Activated T-cell treated with anti-CD3 and anti-CD28 coated beads, Interleukin-2, amount 50 U/mL, for 24 hours (primary cell): ENCODE measurements around the gene ZHX3.

Experiments
- DNase-seq: peaks from one replicate; pipeline ENCODE4 v3.0.0-alpha.2; 2020
- H3K27ac Mint-ChIP-seq: 2 replicates; pipeline ENCODE4 v1.8.0; 2020; ENCODE audit warnings: mild to moderate bottlenecking, mixed read lengths
- H3K27me3 Mint-ChIP-seq: 2 replicates; pipeline ENCODE4 v1.8.0; 2020; ENCODE audit warnings: mixed read lengths
- H3K36me3 Mint-ChIP-seq: 2 replicates; pipeline ENCODE4 v1.8.0; 2020; ENCODE audit warnings: low read depth, mixed read lengths
- H3K4me1 Mint-ChIP-seq: 2 replicates; pipeline ENCODE4 v1.8.0; 2020; ENCODE audit warnings: low read depth, mixed read lengths
- H3K4me3 Mint-ChIP-seq: 2 replicates; pipeline ENCODE4 v1.8.0; 2020; ENCODE audit warnings: mild to moderate bottlenecking, moderate library complexity, mixed read lengths
- H3K9me3 Mint-ChIP-seq: 2 replicates; pipeline ENCODE4 v1.8.0; 2020; ENCODE audit warnings: mixed read lengths

The ZHX3 gene

GRCh38 chr20:41230136-41230535 is 87.4 kb downstream of the ZHX3 start:
- Mint-ChIP-seq H3K27me3 (no peaks in the 10 kb centered on the region), H3K9me3 (no peaks in the 10 kb centered on the region), H3K36me3 (no peaks in the 10 kb centered on the region), H3K27ac (no peak overlapping the region), H3K4me1 (peaks cover 29% of the 10 kb centered on the region), H3K4me3 (no peak overlapping the region)
- no peak for DNase-seq

- H3K36me3 Mint-ChIP-seq = no peaks in the 10 kb centered on the region
- no peak for DNase-seq
- no peaks in the 10 kb centered on the region for H3K9me3 Mint-ChIP-seq
- H3K4me3 Mint-ChIP-seq = no peak overlapping the region
- H3K27ac Mint-ChIP-seq = no peak overlapping the region
- no peaks in the 10 kb centered on the region for H3K27me3 Mint-ChIP-seq
- H3K4me1 Mint-ChIP-seq = peaks cover 29% of the 10 kb centered on the region
These were observed 88.3 kb downstream of the ZHX3 start for GRCh38 chr20:41229259-41229658.

- H3K4me1 Mint-ChIP-seq = peaks cover 29% of the 10 kb centered on the region
- no peak overlapping the region for H3K4me3 Mint-ChIP-seq
- H3K9me3 Mint-ChIP-seq = no peaks in the 10 kb centered on the region
- DNase-seq = no peak
- H3K27me3 Mint-ChIP-seq = no peaks in the 10 kb centered on the region
- H3K36me3 Mint-ChIP-seq = no peaks in the 10 kb centered on the region
- no peak overlapping the region for H3K27ac Mint-ChIP-seq
These were observed 88.7 kb downstream of the ZHX3 start for GRCh38 chr20:41228858-41229257.

- Mint-ChIP-seq H3K36me3 (no peaks in the 10 kb centered on the region), H3K27me3 (no peaks in the 10 kb centered on the region), H3K4me3 (no peak overlapping the region), H3K27ac (no peak overlapping the region), H3K9me3 (no peaks in the 10 kb centered on the region), H3K4me1 (peaks cover 10% of the 10 kb centered on the region)
- DNase-seq = no peak
These were observed 91.1 kb downstream of the ZHX3 start for GRCh38 chr20:41226426-41226825.

- H3K4me3 Mint-ChIP-seq = no peak overlapping the region
- peaks cover 7% of the 10 kb centered on the region for H3K4me1 Mint-ChIP-seq
- H3K27ac Mint-ChIP-seq = no peak overlapping the region
- no peaks in the 10 kb centered on the region for H3K27me3 Mint-ChIP-seq
- H3K9me3 Mint-ChIP-seq = no peaks in the 10 kb centered on the region
- H3K36me3 Mint-ChIP-seq = no peaks in the 10 kb centered on the region
- DNase-seq = no peak
These were observed 92.4 kb downstream of the ZHX3 start for GRCh38 chr20:41225091-41225490.

GRCh38 chr20:41224281-41224680 is 93.2 kb downstream of the ZHX3 start:
- DNase-seq = no peak
- no peaks in the 10 kb centered on the region for H3K9me3 Mint-ChIP-seq
- no peaks in the 10 kb centered on the region for H3K27me3 Mint-ChIP-seq
- H3K27ac Mint-ChIP-seq = no peak overlapping the region
- no peak overlapping the region for H3K4me3 Mint-ChIP-seq
- H3K4me1 Mint-ChIP-seq = peaks cover 7% of the 10 kb centered on the region
- no peaks in the 10 kb centered on the region for H3K36me3 Mint-ChIP-seq

- Mint-ChIP-seq H3K27ac (no peak overlapping the region), H3K4me1 (peaks cover 2% of the 10 kb centered on the region), H3K27me3 (no peaks in the 10 kb centered on the region), H3K36me3 (no peaks in the 10 kb centered on the region), H3K9me3 (no peaks in the 10 kb centered on the region), H3K4me3 (no peak overlapping the region)
- no peak for DNase-seq
These were observed 94.4 kb downstream of the ZHX3 start for GRCh38 chr20:41223112-41223511.

- Mint-ChIP-seq H3K4me1 (peaks cover 2% of the 10 kb centered on the region), H3K36me3 (no peaks in the 10 kb centered on the region), H3K4me3 (no peak overlapping the region), H3K27ac (no peak overlapping the region), H3K27me3 (no peaks in the 10 kb centered on the region), H3K9me3 (no peaks in the 10 kb centered on the region)
- no peak for DNase-seq
These were observed 94.8 kb downstream of the ZHX3 start for GRCh38 chr20:41222703-41223102.

- H3K36me3 Mint-ChIP-seq = no peaks in the 10 kb centered on the region
- no peak for DNase-seq
- no peak overlapping the region for H3K4me3 Mint-ChIP-seq
- no peaks in the 10 kb centered on the region for H3K27me3 Mint-ChIP-seq
- H3K9me3 Mint-ChIP-seq = no peaks in the 10 kb centered on the region
- H3K27ac Mint-ChIP-seq = no peak overlapping the region
- peaks cover 2% of the 10 kb centered on the region for H3K4me1 Mint-ChIP-seq
These were observed 95.2 kb downstream of the ZHX3 start for GRCh38 chr20:41222296-41222695.

- Mint-ChIP-seq H3K36me3 (no peaks in the 10 kb centered on the region), H3K4me1 (peaks cover 2% of the 10 kb centered on the region), H3K27ac (no peak overlapping the region)
These were observed 95.8 kb downstream of the ZHX3 start for GRCh38 chr20:41221614-41222218.

GRCh38 chr20:41219824-41220223 is 97.7 kb downstream of the ZHX3 start:
- H3K27me3 Mint-ChIP-seq = no peaks in the 10 kb centered on the region
- H3K9me3 Mint-ChIP-seq = no peaks in the 10 kb centered on the region
- H3K36me3 Mint-ChIP-seq = no peaks in the 10 kb centered on the region
- peaks cover 2% of the 10 kb centered on the region for H3K4me1 Mint-ChIP-seq
- no peak overlapping the region for H3K27ac Mint-ChIP-seq
- no peak overlapping the region for H3K4me3 Mint-ChIP-seq
- DNase-seq = no peak

More at GRCh38 chr20:41221614-41222218, 95.8 kb downstream of the ZHX3 start:
- Mint-ChIP-seq H3K27me3 (no peaks in the 10 kb centered on the region), H3K4me3 (no peak overlapping the region), H3K9me3 (no peaks in the 10 kb centered on the region)
- DNase-seq = no peak

GRCh38 chr20:41218466-41218865 is 99.1 kb downstream of the ZHX3 start:
- Mint-ChIP-seq H3K4me3 (no peak overlapping the region), H3K36me3 (no peaks in the 10 kb centered on the region), H3K9me3 (no peaks in the 10 kb centered on the region), H3K27me3 (no peaks in the 10 kb centered on the region), H3K27ac (no peak overlapping the region), H3K4me1 (peaks cover 2% of the 10 kb centered on the region)
- DNase-seq = no peak

GRCh38 chr20:41217422-41217821 is 100.1 kb downstream of the ZHX3 start:
- Mint-ChIP-seq H3K9me3 (no peaks in the 10 kb centered on the region), H3K4me3 (no peak overlapping the region), H3K4me1 (peaks cover 5% of the 10 kb centered on the region), H3K27me3 (no peaks in the 10 kb centered on the region), H3K36me3 (no peaks in the 10 kb centered on the region), H3K27ac (no peak overlapping the region)
- no peak for DNase-seq

- Mint-ChIP-seq H3K4me1 (peaks cover 10% of the 10 kb centered on the region), H3K27me3 (no peaks in the 10 kb centered on the region), H3K36me3 (no peaks in the 10 kb centered on the region), H3K27ac (no peak overlapping the region), H3K4me3 (no peak overlapping the region), H3K9me3 (no peaks in the 10 kb centered on the region)
- no peak for DNase-seq
These were observed 102.9 kb downstream of the ZHX3 start for GRCh38 chr20:41214666-41215065.

- Mint-ChIP-seq H3K4me1 (peaks cover 10% of the 10 kb centered on the region), H3K36me3 (no peaks in the 10 kb centered on the region), H3K4me3 (no peak overlapping the region)
These were observed 103.3 kb downstream of the ZHX3 start for GRCh38 chr20:41214202-41214601.

More at GRCh38 chr20:41214202-41214601, 103.3 kb downstream of the ZHX3 start:
- DNase-seq = no peak
- no peaks in the 10 kb centered on the region for H3K27me3 Mint-ChIP-seq
- H3K9me3 Mint-ChIP-seq = no peaks in the 10 kb centered on the region
- H3K27ac Mint-ChIP-seq = no peak overlapping the region
